ENCODE results near the gene NOS3.

The NOS3 gene

DNA sequence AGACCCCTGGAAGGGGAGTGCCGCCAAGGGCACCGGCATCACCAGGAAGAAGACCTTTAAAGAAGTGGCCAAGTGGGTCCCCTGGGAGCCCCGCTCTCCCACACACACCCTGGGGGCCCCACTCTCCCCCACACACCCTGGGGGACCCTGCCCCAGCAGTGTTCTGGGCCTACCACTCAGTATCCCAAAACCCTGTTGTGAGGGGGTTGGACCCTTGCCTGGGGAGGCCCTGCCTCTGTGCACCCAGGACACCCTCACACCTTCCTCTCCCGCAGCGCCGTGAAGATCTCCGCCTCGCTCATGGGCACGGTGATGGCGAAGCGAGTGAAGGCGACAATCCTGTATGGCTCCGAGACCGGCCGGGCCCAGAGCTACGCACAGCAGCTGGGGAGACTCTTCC is 10.7 kb downstream of the NOS3 start:
- Histone ChIP-seq H3K4me2 (ENCODE audit: low read length) (no peak overlapping the region), H3K36me3 (replicated peaks; ENCODE audit: low read depth, low read length) (no peaks in the 10 kb centered on the region), H3K27me3 (ENCODE audit: low read depth, low read length) (peaks cover 2% of the 10 kb centered on the region; the same call in 1 of the 2 replicates), H3K4me3 (ENCODE audit: low read length) (no peak overlapping the region), H3K79me2 (ENCODE audit: low read length) (no peaks in the 10 kb centered on the region), H3K4me1 (ENCODE audit: low read length) (no peaks in the 10 kb centered on the region), H3K9me3 (ENCODE audit: insufficient read depth, low read length) (no peaks in the 10 kb centered on the region), H3K9ac (ENCODE audit: low read length) (no peak overlapping the region), H2AFZ (ENCODE audit: low read depth, low read length) (no peak overlapping the region), H4K20me1 (ENCODE audit: insufficient read depth, low read length) (no peaks in the 10 kb centered on the region), H3K27ac (ENCODE audit: low read length) (no peak overlapping the region)
- TF ChIP-seq, protein P1, sequence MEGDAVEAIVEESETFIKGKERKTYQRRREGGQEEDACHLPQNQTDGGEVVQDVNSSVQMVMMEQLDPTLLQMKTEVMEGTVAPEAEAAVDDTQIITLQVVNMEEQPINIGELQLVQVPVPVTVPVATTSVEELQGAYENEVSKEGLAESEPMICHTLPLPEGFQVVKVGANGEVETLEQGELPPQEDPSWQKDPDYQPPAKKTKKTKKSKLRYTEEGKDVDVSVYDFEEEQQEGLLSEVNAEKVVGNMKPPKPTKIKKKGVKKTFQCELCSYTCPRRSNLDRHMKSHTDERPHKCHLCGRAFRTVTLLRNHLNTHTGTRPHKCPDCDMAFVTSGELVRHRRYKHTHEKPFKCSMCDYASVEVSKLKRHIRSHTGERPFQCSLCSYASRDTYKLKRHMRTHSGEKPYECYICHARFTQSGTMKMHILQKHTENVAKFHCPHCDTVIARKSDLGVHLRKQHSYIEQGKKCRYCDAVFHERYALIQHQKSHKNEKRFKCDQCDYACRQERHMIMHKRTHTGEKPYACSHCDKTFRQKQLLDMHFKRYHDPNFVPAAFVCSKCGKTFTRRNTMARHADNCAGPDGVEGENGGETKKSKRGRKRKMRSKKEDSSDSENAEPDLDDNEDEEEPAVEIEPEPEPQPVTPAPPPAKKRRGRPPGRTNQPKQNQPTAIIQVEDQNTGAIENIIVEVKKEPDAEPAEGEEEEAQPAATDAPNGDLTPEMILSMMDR (IDR thresholded peaks at IDR 0.05; ENCODE audit: low read depth, low read length): no peak

DNA sequence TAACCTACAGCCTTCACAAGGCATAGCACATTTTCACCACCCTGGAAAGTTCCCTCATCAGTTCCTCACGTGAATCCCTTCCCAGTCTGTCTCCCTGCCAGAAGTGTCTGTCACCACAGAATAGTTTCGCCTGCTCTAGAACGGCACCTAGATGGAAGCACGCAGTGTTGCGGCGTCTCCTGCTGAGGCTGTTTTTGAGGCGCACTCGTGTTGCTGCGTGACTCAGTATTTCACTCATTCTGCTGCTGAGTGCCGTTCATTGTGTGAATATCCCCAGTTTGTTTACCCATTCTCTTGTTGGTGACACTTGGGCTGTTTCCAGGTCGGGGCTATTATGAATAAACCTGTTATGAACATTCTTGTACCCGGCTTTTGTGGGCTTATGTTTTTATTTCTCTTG is 12.8 kb downstream of the NOS3 start:
- no peak overlapping the region for H3K4me2 ChIP-seq (ENCODE audit: low read length)
- H2AFZ ChIP-seq (ENCODE audit: low read depth, low read length): no peak overlapping the region
- H3K9me3 ChIP-seq (ENCODE audit: insufficient read depth, low read length): no peaks in the 10 kb centered on the region
- H3K27me3 ChIP-seq (ENCODE audit: low read depth, low read length): peaks cover 2% of the 10 kb centered on the region; the same call in 1 of the 2 replicates
- no peak overlapping the region for H3K27ac ChIP-seq (ENCODE audit: low read length)
- no peaks in the 10 kb centered on the region for H3K36me3 ChIP-seq (replicated peaks; ENCODE audit: low read depth, low read length)
- H3K4me3 ChIP-seq (ENCODE audit: low read length): no peak overlapping the region
- no peak overlapping the region for H3K9ac ChIP-seq (ENCODE audit: low read length)
- no peak for TF ChIP-seq EZH2phosphoT487 (IDR thresholded peaks at IDR 0.05; ENCODE audit: low read depth)
- TF ChIP-seq, protein P1 (IDR thresholded peaks at IDR 0.05; ENCODE audit: low read depth, low read length): no peak
- H3K4me1 ChIP-seq (ENCODE audit: low read length): no peaks in the 10 kb centered on the region
- H3K79me2 ChIP-seq (ENCODE audit: low read length): no peaks in the 10 kb centered on the region
- no peaks in the 10 kb centered on the region for H4K20me1 ChIP-seq (ENCODE audit: insufficient read depth, low read length)

DNA sequence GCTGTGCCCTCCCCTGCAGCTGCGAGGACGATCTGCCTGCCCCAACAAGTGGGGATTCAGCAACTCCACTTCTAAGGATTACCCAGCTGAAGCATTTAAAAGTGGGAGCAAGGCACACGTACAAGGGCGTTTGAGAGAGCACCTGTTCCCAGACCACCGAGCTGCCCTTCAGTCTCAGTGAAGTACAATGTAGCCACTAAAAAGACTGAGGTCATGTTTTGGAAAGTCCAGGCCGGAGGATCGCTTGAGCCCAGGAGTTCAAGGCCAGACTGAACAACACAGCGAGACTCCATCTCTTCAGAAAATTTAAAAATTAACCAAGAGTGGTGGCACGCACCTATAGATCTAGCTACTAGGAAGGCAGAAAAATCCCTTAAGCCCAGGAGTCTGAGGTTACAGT is 14.7 kb downstream of the NOS3 start:
- Histone ChIP-seq H3K9me3 (ENCODE audit: insufficient read depth, low read length) (no peaks in the 10 kb centered on the region), H3K4me3 (ENCODE audit: low read length) (no peak overlapping the region), H3K4me1 (ENCODE audit: low read length) (no peaks in the 10 kb centered on the region), H3K79me2 (ENCODE audit: low read length) (no peaks in the 10 kb centered on the region), H3K27me3 (ENCODE audit: low read depth, low read length) (peaks cover 2% of the 10 kb centered on the region; the same call in 1 of the 2 replicates), H2AFZ (ENCODE audit: low read depth, low read length) (no peak overlapping the region), H4K20me1 (ENCODE audit: insufficient read depth, low read length) (no peaks in the 10 kb centered on the region), H3K4me2 (ENCODE audit: low read length) (no peak overlapping the region), H3K27ac (ENCODE audit: low read length) (no peak overlapping the region), H3K9ac (ENCODE audit: low read length) (no peak overlapping the region), H3K36me3 (replicated peaks; ENCODE audit: low read depth, low read length) (no peaks in the 10 kb centered on the region)
- TF ChIP-seq, protein P1 (IDR thresholded peaks at IDR 0.05; ENCODE audit: low read depth, low read length): no peak
- no peak for TF ChIP-seq EZH2phosphoT487 (IDR thresholded peaks at IDR 0.05; ENCODE audit: low read depth)

DNA sequence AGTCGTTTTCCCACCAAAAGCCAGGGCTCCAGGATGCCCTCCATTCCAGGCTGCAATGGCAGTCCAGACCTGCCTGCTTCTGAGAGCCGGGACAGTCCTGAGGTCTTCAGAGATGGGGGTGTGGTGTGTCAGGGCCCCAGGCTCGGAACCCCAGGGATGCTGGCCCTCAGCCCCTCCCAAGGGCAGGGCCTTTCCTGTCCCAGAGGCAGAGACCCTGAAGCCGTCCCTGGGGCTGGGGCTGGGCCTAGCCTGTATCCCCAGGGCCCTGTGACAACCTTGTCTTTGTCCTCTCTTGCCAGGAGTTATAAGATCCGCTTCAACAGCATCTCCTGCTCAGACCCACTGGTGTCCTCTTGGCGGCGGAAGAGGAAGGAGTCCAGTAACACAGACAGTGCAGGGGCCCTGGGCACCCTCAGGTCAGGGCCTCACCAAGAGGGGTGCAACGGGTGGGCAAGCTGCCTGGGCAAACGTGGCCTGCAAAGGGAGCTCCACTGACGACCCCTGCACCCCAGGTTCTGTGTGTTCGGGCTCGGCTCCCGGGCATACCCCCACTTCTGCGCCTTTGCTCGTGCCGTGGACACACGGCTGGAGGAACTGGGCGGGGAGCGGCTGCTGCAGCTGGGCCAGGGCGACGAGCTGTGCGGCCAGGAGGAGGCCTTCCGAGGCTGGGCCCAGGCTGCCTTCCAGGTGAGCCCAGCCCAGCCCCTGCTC is 15.9 kb downstream of the NOS3 start:
- H3K9me3 ChIP-seq (ENCODE audit: insufficient read depth, low read length): no peaks in the 10 kb centered on the region
- no peaks in the 10 kb centered on the region for H3K4me1 ChIP-seq (ENCODE audit: low read length)
- H3K27me3 ChIP-seq (ENCODE audit: low read depth, low read length): peaks cover 2% of the 10 kb centered on the region; the same call in 1 of the 2 replicates
- no peak overlapping the region for H2AFZ ChIP-seq (ENCODE audit: low read depth, low read length)
- H3K27ac ChIP-seq (ENCODE audit: low read length): no peak overlapping the region
- H3K4me2 ChIP-seq (ENCODE audit: low read length): no peak overlapping the region
- TF ChIP-seq, protein P1 (IDR thresholded peaks at IDR 0.05; ENCODE audit: low read depth, low read length): no peak
- TF ChIP-seq EZH2phosphoT487 (IDR thresholded peaks at IDR 0.05; ENCODE audit: low read depth): no peak
- no peaks in the 10 kb centered on the region for H3K36me3 ChIP-seq (replicated peaks; ENCODE audit: low read depth, low read length)
- H3K9ac ChIP-seq (ENCODE audit: low read length): no peak overlapping the region
- no peaks in the 10 kb centered on the region for H4K20me1 ChIP-seq (ENCODE audit: insufficient read depth, low read length)
- H3K79me2 ChIP-seq (ENCODE audit: low read length): no peaks in the 10 kb centered on the region
- H3K4me3 ChIP-seq (ENCODE audit: low read length): no peak overlapping the region

All from OCI-LY3 (cell line).